Tongue (tissue), 2 donors: ENCODE data around the gene ZBTB45. TPM values are rescaled to one million over a fixed set of nuclear protein-coding genes. Genes with fewer than 3 reads are reported as not detected.

Source experiments
- DNase-seq: peaks from one replicate; pipeline ENCODE4 v3.0.0-alpha.2; 2015
- total RNA-seq: library from RNA; depleted of rRNA; stranded (reverse); fragments of >200 nt; gene quantifications from one replicate; pipeline ENCODE4 v1.2.3, GENCODE V29; 2014

The ZBTB45 gene
- 3.7 TPM for total RNA-seq

DNA sequence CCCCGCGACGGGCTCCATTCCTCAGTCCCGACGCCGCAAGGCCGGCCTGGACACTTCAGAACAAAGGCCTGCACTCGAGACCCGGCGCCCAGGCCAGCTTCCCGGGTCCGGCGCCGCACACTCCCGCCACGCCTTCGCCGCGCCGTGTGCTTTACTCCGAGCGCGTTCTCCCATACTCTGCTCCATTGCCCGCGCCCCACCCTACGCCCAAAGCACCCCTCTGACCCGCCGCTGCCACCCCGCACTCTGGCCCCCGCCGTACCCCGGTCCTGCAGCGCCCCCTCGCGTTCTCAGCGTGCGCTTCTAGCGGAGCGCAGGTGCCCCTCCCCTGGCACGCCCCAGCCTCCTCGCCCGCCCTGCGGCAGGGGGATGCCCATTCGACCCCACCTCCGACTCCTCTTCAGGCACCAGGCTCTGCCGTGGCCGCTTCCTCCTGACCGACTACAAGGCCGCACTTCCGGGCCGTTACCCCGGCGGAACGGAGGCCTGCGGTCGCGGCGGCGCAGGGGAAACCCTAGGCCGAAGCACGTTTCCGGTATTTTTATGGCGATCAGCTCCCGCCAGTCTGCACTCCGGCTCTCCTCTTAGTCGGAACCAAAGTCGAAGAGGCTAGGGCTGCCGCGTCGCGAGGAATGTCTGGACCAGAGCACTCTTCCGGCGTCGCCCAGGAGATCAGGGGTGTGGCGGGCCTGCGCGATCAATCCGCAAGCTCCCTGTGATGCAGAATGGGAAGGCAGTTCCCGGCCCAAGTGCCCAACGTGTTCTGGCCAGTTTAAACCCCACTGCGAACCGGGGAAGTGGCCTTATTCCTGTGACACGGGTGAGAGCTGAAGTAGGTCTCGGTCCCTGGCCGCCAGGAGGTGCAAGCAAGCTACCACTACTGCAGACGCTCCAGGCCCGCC lies at the start of gene ZBTB45:
Gene ZBTB45, minus strand, starts transcription at position 456 of the 902 bp plus-strand sequence. CDS start 2,137 bp downstream, outside the sequence.
- peak; percentile 97 for DNase-seq

GRCh38 chr19:58568453-58569130 lies 49.0 kb upstream of the ZBTB45 start:
- no peak for DNase-seq

DNA sequence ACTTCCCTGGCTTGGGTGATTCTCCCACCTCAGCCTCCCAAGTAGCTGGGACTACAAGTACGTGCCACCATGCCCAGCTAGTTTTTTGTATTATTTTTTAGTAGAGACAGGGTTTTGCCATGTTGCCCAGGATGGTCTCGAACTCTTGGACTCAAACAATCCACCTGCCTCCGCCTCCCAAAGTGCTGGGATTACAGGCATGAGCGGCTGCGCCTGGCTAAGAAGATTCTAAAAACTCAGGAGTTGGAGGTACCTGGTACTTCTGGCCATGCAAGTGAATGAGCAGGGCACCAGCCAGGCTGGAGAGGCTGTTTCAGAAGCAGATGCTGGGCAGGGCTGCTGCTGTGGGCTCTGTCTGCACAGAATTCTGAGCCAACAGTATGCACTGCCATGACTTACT lies 47.4 kb upstream of the ZBTB45 start:
- no peak for DNase-seq

DNA sequence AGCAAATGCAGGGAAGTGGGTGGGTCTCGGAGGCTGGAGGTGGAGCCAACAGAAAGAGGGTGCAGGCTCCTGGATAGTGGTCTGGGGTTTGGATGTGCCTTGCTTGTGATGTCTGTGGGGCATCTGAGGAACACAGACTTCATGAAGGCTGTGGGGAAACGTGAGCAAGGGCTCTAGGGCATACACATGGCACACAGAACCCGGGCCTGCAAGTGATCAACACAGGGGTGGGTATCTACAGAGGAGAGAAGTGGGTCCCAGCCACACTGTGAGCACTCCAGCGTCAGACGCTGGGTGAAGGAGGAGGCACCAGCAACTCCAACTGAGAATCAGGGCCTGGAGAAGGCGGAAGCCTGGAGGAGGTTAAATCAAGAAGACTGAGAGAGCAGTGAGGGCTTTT lies 44.2 kb upstream of the ZBTB45 start:
- no peak for DNase-seq

GRCh38 chr19:58563034-58563573 lies 43.5 kb upstream of the ZBTB45 start:
- no peak for DNase-seq

- DNase-seq, result peak; percentile 40
Measured at GRCh38 chr19:58562122-58563033, 42.8 kb upstream of the ZBTB45 start.

DNA sequence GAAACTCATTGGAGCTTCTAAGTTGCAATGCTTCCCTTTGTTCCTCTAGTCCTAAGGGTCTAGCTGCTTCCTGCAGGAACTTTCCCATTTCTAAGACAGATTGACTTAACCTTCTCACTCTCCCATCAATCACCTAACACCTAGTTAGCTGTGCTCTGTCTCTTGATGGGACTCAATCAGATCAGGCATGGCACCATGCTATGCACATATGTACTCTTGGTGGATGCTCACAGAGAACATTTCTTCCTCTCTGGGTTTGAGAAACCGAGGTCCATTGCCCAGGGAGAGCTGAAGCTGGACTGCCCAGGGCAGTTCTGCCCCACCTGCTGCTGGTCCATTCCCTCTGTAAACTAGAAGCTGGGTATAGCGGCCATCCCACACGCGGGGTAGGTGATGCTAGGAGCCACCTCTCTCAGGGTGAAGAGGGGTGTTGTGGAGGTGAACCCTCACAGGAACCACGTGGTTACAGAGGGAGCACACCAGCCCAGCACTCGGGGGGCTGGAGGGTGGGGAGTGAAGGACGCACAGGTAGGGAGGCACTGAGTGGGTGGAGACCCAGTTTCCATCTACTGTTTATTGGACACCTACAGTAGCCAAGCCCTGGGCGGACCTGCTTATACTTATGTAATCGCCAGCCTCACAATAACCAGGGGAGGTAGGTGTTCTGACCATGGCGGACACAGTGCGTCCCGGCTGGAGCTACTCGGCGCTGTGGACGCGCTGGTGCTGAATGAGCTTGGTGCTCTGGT lies 41.9 kb upstream of the ZBTB45 start:
- DNase-seq, result no peak

- no peak for DNase-seq
Measured at GRCh38 chr19:58560921-58561320, 41.3 kb upstream of the ZBTB45 start.

GRCh38 chr19:58560007-58560887 lies 40.6 kb upstream of the ZBTB45 start:
- DNase-seq, result no peak

- DNase-seq, result peak; percentile 96
Measured at GRCh38 chr19:58559275-58560006, 39.8 kb upstream of the ZBTB45 start.

- DNase-seq, result peak; percentile 100
Measured at GRCh38 chr19:58558623-58559274, 39.1 kb upstream of the ZBTB45 start.

DNA sequence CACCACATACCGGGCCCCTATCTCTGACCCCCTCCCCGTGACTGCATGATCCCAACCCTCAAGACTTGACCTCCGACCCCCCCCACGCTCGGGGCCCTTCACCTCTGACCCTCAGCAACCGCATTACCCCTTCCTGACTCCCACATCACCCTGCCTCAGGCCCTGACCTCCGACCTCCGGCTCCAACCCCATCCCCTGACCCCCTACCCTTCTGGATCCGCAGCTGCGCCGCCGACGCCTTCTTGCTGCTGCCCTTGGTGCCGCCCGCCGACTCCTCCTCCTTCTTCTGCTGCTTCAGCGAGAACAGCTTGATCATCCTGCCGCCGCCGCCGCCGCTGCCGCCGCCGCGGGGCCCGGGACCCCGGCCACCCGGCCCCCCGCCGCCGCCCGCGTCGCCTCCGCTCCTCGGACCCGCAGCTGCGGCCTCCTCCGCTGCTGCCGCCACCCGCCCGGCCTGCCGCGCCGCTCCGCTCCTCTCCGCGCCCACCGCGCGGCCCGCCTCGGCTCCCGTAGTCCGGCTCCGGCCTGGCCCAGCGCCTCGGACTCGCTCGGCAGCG lies 38.5 kb upstream of the ZBTB45 start, which contains the start of gene UBE2M:
Gene UBE2M, minus strand, starts transcription at position 546 of the 557 bp plus-strand sequence. Its CDS starts 230 bp downstream, at position 316.
- no peak for DNase-seq

DNA sequence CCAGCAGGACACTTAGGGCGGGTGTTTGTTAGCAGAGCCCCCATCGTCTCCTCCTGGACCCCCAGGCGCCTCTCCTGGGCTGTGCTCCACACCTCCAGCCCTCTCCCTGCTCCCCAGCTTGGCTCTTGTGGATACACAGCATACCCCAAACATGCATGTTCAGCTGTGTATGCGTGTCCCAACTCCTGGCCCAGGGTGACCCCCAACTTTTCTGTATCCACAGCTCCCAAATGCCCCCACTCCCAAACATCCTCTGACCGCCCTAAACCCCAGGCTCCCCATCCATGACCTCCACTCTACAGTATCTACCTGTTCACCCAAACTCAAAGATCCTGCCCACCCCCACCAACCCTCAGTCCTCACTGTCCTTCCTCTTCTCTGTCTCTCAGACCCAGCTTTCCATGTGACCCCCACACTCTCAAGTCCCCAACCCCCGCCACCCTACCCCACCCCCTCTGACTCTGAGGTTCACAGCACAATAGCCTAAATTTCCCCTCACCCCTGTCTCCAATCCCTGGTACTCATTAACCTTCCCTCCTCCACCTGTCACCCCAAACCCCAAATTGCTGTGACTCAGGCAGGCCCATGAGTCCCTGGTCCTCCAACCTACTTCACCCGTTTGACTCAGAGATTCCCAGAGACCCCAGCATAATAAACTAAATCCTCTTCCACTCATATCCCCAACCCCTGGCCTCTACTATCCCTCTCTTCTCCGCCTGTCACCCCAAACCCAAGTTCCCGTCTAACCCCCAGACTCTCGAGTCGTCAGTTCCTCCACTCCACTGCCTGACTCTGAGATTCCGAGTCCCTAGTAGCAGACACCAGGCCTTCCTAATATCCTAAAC lies 37.8 kb upstream of the ZBTB45 start:
- DNase-seq, result no peak

DNA sequence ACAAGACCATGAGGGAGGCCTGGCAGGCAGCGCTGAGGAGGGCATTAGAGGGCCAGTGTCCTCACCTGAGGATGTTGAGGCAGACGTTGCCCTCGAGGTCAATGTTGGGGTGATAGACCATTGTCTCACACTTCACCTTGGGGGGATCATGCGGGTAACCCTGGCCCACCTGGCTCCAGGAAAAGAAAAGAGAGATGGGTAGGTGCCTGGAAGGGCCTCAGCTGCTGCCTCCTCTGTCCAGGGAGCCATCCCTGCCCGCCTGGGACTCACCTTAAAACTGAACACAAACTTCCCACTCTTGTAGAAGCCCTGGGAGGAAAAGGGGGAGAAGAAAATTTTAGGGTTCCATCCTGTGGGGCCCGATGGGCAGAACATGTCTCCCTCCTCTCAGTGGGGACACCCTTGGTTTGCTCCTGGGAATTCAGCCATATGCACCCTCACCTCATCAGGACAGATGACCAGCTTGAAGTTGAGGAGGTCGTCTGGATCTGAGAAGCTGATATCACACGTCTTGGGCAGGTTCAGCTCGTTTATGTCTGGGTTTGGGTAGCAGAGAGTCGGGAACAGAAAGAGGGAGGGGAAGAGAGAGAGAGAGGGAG lies 37.1 kb upstream of the ZBTB45 start:
- DNase-seq, result no peak

DNA sequence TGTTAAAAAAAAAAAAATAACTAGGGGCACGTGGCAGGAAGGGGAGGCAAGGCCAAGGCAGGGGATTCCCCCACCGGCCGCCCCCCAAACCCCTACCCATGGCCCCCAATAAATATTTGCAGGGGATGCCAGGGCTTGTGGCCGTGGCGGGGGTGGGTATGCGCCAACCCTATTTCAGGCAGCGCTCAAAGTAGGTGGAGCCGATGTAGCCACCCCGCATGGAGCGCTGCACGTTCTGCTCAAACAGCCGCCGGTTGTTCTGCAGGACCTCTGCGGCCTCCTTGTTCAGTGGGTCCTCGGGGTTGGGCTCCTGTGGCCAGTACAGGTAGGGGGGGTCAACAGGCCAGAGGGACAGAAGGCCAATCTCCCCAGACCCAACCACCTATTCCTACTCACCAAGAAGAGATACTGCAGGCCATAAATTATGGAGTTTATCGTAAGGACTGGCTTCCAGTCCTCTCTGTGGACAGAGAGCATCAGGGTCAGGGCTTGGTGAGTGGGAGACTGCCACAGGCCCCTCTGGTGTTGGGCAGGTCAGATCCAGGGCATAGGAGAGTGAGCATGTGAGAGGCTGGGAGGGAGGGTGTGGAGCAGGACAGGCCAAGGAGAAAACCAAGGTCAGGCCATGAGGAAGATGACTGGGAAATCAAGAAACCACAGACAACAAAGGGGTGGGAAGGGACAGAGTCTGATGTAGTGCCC lies 36.5 kb upstream of the ZBTB45 start:
- DNase-seq, result no peak

GRCh38 chr19:58555369-58555885 lies 35.8 kb upstream of the ZBTB45 start:
- DNase-seq, result no peak
